SK-N-SH (cell line): ENCODE results near the gene CACNA1E. TPM values are rescaled to one million over a fixed set of nuclear protein-coding genes. Genes with fewer than 3 reads are reported as not detected.

Experiments
- CTCF ChIA-PET: fragments of 300-600, 350-600 bp; formaldehyde crosslinking; extraction: SDS; loops from one replicate; lab custom pipeline; 2021; lab: Yijun Ruan, JAX
- POLR2A ChIA-PET: fragments of 350-600 bp; sonication (Branson Sonifier 250); formaldehyde crosslinking; extraction: SDS; loops from one replicate; lab custom pipeline; 2020; ENCODE audit warnings: antibody characterized with exemption, inconsistent platforms; lab: Yijun Ruan, JAX
- DNase-seq: peaks from one replicate; pipeline ENCODE4 v3.0.0; 2012
- H2AFZ ChIP-seq: fragments of 200-600 bp; sonication (generic); 2 replicates; pipeline ENCODE4 v1.8.1; 2016; ENCODE audit warnings: antibody characterized with exemption, mild to moderate bottlenecking, low read depth
- H3F3A ChIP-seq: fragments of 200-600 bp; sonication (generic); replicated peaks from 2 replicates; pipeline ENCODE3; 2016; ENCODE audit warnings: antibody characterized with exemption, mild to moderate bottlenecking; ENCODE audit not compliant: insufficient read depth
- H3K27ac ChIP-seq, 2 experiments: fragments of 200-500 bp in 1 of 2; fragments of 200-600 bp in 1 of 2; sonication (Bioruptor generic) in 1 of 2; sonication (generic), shearing (Covaris generic) in 1 of 2; 2 replicates each; pipeline versions ENCODE4 v1.5.1 to v1.6.1; 2014 to 2016; ENCODE audit warnings: low read depth in 2 of 2, inconsistent platforms in 1 of 2, low read length in 1 of 2, mild to moderate bottlenecking in 1 of 2, mixed read lengths in 1 of 2
- H3K27me3 ChIP-seq: fragments of 200-600 bp; sonication (generic), shearing (Covaris generic); 2 replicates; pipeline ENCODE4 v1.6.1; 2016; ENCODE audit warnings: mixed run types; ENCODE audit not compliant: insufficient read depth
- H3K36me3 ChIP-seq, 2 experiments: fragments of 200-500 bp in 1 of 2; fragments of 200-600 bp in 1 of 2; sonication (Bioruptor generic) in 1 of 2; sonication (generic) in 1 of 2; replicated peaks in 1 of 2; 2 replicates each; pipeline versions ENCODE3 to v1.5.1; 2014 to 2016; ENCODE audit warnings: low read length in 1 of 2, mild to moderate bottlenecking in 1 of 2; ENCODE audit not compliant: insufficient read depth in 2 of 2, control insufficient read depth in 1 of 2
- H3K4me1 ChIP-seq, 2 experiments: fragments of 200-500 bp in 1 of 2; fragments of 200-600 bp in 1 of 2; sonication (Bioruptor generic) in 1 of 2; sonication (generic), shearing (Covaris generic) in 1 of 2; 2 replicates each; pipeline versions ENCODE4 v1.5.1 to v1.6.1; 2014 to 2016; ENCODE audit warnings: low read depth in 1 of 2, low read length in 1 of 2, mixed run types in 1 of 2; ENCODE audit not compliant: insufficient read depth in 2 of 2, control insufficient read depth in 1 of 2
- H3K4me2 ChIP-seq: fragments of 200-600 bp; sonication (generic), shearing (Covaris generic); 2 replicates; pipeline ENCODE4 v1.6.1; 2017; ENCODE audit warnings: mixed run types
- H3K4me3 ChIP-seq, 2 experiments: fragments of 200-500 bp in 1 of 2; fragments of 200-600 bp in 1 of 2; sonication (Bioruptor generic) in 1 of 2; sonication (generic), shearing (Covaris generic) in 1 of 2; 2 replicates each; pipeline versions ENCODE4 v1.5.1 to v1.8.1; 2014 to 2016; ENCODE audit warnings: low read depth in 2 of 2, inconsistent platforms in 1 of 2, low read length in 1 of 2, mild to moderate bottlenecking in 1 of 2, mixed read lengths in 1 of 2, moderate library complexity in 1 of 2
- H3K79me2 ChIP-seq: fragments of 200-600 bp; sonication (generic); 2 replicates; pipeline ENCODE4 v1.8.1; 2017; ENCODE audit warnings: mild to moderate bottlenecking; ENCODE audit not compliant: insufficient read depth
- H3K9ac ChIP-seq: fragments of 200-600 bp; sonication (generic); 2 replicates; pipeline ENCODE4 v1.6.1; 2017; ENCODE audit warnings: mixed run types
- H3K9me2 ChIP-seq: fragments of 200-600 bp; sonication (generic); 2 replicates; pipeline ENCODE4 v1.6.1; 2017; ENCODE audit warnings: mixed run types
- H3K9me3 ChIP-seq: fragments of 200-600 bp; sonication (generic); 2 replicates; pipeline ENCODE4 v1.6.1; 2017; ENCODE audit warnings: mixed run types, mild to moderate bottlenecking, moderate library complexity
- H4K20me1 ChIP-seq: fragments of 200-600 bp; sonication (generic); 2 replicates; pipeline ENCODE4 v1.6.1; 2017; ENCODE audit warnings: mild to moderate bottlenecking, mixed run types; ENCODE audit not compliant: insufficient read depth
- FOSL2 ChIP-seq: IDR thresholded peaks from 2 replicates; pipeline ENCODE4 v1.4.0; 2012; ENCODE audit warnings: low read depth, mild to moderate bottlenecking, moderate library complexity, borderline replicate concordance
- GABPA ChIP-seq: IDR thresholded peaks from 2 replicates; pipeline ENCODE4 v1.4.0; 2012; ENCODE audit warnings: low read depth, mild to moderate bottlenecking
- MXI1 ChIP-seq: IDR thresholded peaks from 2 replicates; pipeline ENCODE4 v1.6.1; 2012; ENCODE audit warnings: mild to moderate bottlenecking, low read depth, low read length, improper control_type of control experiment
- NRF1 ChIP-seq: IDR thresholded peaks from 2 replicates; pipeline ENCODE4 v1.6.1; 2012; ENCODE audit warnings: low read depth, mild to moderate bottlenecking, low read length
- POLR2AphosphoS5 ChIP-seq: IDR thresholded peaks from 2 replicates; pipeline ENCODE4 v1.6.1; 2012; ENCODE audit warnings: low read depth, low read length
- RAD21 ChIP-seq: IDR thresholded peaks from 2 replicates; pipeline ENCODE4 v1.6.1; 2012; ENCODE audit warnings: mild to moderate bottlenecking, low read length
- RCOR1 ChIP-seq: fragments of 150-350 bp; IDR thresholded peaks from 2 replicates; pipeline ENCODE4 v1.6.1; 2017; ENCODE audit warnings: antibody characterized with exemption, low read length
- RXRA ChIP-seq: IDR thresholded peaks from 2 replicates; pipeline ENCODE4 v1.4.0; 2012; ENCODE audit warnings: low read depth, mild to moderate bottlenecking, borderline replicate concordance
- SMC3 ChIP-seq: IDR thresholded peaks from 2 replicates; pipeline ENCODE4 v1.6.1; 2012; ENCODE audit warnings: low read depth, low read length, improper control_type of control experiment
- TCF12 ChIP-seq: IDR thresholded peaks from 2 replicates; pipeline ENCODE4 v1.4.0; 2012
- YY1 ChIP-seq: IDR thresholded peaks from 2 replicates; pipeline ENCODE4 v1.4.0; 2012; ENCODE audit warnings: low read depth, mild to moderate bottlenecking
- WGBS: methylation state at CpG from one replicate; pipeline ENCODE4 v1.1.6; 2017; ENCODE audit warnings: low lambda C conversion rate; 5-methylcytosine and 5-hydroxymethylcytosine counted together
- polyA plus RNA-seq, 3 experiments: library from polyadenylated mRNA; depleted of rRNA; stranded (reverse); fragments of >200 nt; gene quantifications; 2 replicates each; pipeline ENCODE4 v1.2.3, GENCODE V29; 2012
- TF ChIP-seq, protein P1 (sequence below): IDR thresholded peaks from 2 replicates; pipeline ENCODE4 v1.4.0; 2012; ENCODE audit warnings: low read depth, borderline replicate concordance
- TF ChIP-seq, protein P2 (sequence below): IDR thresholded peaks from 2 replicates; pipeline ENCODE4 v1.4.0; 2012; ENCODE audit warnings: low read depth
- TF ChIP-seq, protein P3 (sequence below): fragments of 200-600 bp; sonication (generic); IDR thresholded peaks from 2 replicates; pipeline ENCODE4 v1.6.1; 2017; ENCODE audit warnings: antibody characterized with exemption, mild to moderate bottlenecking, moderate library complexity
- TF ChIP-seq, protein P4 (sequence below): fragments of 150-350 bp; IDR thresholded peaks from 2 replicates; pipeline ENCODE4 v1.6.1; 2016; ENCODE audit warnings: mild to moderate bottlenecking, low read depth, low read length
- TF ChIP-seq, protein P5 (sequence below): IDR thresholded peaks from 2 replicates; pipeline ENCODE4 v1.6.1; 2012; ENCODE audit warnings: mild to moderate bottlenecking, low read depth, low read length, moderate library complexity

CACNA1E gene
- polyA plus RNA-seq, 1 of the 3 experiments (the other 2 are of a cell fraction): not detected

DNA sequence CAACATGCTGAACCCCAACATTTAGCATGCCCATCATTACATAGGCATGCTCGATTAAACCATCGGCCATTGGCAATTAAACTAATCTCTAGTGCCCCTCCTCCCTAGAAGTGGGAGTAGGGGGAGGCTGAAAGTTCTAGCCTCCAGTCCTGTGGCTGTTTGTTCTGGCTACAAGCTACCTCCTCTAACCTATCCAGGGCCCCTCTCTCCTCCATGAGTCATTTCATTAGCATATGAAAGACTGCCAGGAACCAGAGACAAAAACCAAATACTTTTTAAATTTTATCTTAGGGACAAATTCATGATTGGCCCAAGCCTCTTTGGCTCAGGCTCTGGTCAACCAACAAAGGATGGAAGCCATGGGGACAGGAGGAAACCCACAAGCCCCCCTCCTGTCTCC is 231.1 kb downstream of the CACNA1E start:
- CTCF ChIA-PET: interaction anchor here (1.1 kb wide), 1 partner anchor 12 kb away, joined by 3 read pairs; no protein-coding TSS in a partner anchor

DNA sequence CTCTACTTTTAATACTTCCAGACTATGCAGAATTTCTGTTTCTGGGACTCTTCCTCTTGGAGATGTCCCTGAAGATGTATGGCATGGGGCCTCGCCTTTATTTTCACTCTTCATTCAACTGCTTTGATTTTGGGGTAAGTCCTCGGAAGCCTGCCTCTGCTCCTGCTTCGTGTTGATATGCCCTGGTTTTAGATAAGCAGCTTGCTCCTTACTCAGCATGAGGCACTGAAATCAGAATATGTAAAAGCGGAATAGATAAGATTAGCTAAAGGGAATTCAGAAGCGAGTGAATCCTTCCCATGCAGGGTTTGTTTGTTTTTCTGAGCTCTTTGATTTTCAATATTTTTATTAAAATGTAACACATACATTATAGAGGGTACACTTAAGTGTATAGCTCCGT is 234.7 kb downstream of the CACNA1E start:
- H3K4me3 ChIP-seq: no peak overlapping the region
- CTCF ChIA-PET: interaction anchor here (0.8 kb wide), 1 partner anchor 12 kb away, joined by 5 read pairs; no protein-coding TSS in a partner anchor
- H3K27ac ChIP-seq: no peak overlapping the region
- TF ChIP-seq RAD21 (no peak), TCF12 (no peak), NRF1 (no peak), FOSL2 (no peak), SMC3 (no peak), RXRA (no peak), YY1 (no peak)
- TF ChIP-seq, protein P1, sequence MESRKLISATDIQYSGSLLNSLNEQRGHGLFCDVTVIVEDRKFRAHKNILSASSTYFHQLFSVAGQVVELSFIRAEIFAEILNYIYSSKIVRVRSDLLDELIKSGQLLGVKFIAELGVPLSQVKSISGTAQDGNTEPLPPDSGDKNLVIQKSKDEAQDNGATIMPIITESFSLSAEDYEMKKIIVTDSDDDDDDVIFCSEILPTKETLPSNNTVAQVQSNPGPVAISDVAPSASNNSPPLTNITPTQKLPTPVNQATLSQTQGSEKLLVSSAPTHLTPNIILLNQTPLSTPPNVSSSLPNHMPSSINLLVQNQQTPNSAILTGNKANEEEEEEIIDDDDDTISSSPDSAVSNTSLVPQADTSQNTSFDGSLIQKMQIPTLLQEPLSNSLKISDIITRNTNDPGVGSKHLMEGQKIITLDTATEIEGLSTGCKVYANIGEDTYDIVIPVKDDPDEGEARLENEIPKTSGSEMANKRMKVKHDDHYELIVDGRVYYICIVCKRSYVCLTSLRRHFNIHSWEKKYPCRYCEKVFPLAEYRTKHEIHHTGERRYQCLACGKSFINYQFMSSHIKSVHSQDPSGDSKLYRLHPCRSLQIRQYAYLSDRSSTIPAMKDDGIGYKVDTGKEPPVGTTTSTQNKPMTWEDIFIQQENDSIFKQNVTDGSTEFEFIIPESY: no peak
- TF ChIP-seq, protein P2, sequence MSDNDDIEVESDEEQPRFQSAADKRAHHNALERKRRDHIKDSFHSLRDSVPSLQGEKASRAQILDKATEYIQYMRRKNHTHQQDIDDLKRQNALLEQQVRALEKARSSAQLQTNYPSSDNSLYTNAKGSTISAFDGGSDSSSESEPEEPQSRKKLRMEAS: no peak
- TF ChIP-seq, protein P3, sequence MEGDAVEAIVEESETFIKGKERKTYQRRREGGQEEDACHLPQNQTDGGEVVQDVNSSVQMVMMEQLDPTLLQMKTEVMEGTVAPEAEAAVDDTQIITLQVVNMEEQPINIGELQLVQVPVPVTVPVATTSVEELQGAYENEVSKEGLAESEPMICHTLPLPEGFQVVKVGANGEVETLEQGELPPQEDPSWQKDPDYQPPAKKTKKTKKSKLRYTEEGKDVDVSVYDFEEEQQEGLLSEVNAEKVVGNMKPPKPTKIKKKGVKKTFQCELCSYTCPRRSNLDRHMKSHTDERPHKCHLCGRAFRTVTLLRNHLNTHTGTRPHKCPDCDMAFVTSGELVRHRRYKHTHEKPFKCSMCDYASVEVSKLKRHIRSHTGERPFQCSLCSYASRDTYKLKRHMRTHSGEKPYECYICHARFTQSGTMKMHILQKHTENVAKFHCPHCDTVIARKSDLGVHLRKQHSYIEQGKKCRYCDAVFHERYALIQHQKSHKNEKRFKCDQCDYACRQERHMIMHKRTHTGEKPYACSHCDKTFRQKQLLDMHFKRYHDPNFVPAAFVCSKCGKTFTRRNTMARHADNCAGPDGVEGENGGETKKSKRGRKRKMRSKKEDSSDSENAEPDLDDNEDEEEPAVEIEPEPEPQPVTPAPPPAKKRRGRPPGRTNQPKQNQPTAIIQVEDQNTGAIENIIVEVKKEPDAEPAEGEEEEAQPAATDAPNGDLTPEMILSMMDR: no peak
- TF ChIP-seq, protein P4, sequence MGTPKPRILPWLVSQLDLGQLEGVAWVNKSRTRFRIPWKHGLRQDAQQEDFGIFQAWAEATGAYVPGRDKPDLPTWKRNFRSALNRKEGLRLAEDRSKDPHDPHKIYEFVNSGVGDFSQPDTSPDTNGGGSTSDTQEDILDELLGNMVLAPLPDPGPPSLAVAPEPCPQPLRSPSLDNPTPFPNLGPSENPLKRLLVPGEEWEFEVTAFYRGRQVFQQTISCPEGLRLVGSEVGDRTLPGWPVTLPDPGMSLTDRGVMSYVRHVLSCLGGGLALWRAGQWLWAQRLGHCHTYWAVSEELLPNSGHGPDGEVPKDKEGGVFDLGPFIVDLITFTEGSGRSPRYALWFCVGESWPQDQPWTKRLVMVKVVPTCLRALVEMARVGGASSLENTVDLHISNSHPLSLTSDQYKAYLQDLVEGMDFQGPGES: no peak
- TF ChIP-seq, protein P5, sequence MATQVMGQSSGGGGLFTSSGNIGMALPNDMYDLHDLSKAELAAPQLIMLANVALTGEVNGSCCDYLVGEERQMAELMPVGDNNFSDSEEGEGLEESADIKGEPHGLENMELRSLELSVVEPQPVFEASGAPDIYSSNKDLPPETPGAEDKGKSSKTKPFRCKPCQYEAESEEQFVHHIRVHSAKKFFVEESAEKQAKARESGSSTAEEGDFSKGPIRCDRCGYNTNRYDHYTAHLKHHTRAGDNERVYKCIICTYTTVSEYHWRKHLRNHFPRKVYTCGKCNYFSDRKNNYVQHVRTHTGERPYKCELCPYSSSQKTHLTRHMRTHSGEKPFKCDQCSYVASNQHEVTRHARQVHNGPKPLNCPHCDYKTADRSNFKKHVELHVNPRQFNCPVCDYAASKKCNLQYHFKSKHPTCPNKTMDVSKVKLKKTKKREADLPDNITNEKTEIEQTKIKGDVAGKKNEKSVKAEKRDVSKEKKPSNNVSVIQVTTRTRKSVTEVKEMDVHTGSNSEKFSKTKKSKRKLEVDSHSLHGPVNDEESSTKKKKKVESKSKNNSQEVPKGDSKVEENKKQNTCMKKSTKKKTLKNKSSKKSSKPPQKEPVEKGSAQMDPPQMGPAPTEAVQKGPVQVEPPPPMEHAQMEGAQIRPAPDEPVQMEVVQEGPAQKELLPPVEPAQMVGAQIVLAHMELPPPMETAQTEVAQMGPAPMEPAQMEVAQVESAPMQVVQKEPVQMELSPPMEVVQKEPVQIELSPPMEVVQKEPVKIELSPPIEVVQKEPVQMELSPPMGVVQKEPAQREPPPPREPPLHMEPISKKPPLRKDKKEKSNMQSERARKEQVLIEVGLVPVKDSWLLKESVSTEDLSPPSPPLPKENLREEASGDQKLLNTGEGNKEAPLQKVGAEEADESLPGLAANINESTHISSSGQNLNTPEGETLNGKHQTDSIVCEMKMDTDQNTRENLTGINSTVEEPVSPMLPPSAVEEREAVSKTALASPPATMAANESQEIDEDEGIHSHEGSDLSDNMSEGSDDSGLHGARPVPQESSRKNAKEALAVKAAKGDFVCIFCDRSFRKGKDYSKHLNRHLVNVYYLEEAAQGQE: no peak

More for the DNA sequence above, 231.1 kb downstream of the CACNA1E start:
- POLR2A ChIA-PET: no interaction called here
- 29% methylated on average over 2 of the region's 2 CpGs for WGBS
- no peaks in the 10 kb centered on the region for H4K20me1 ChIP-seq
- no peaks in the 10 kb centered on the region for H3K9me3 ChIP-seq
- no peaks in the 10 kb centered on the region for H3K27me3 ChIP-seq
- no peaks in the 10 kb centered on the region for H3K9me2 ChIP-seq
- TF ChIP-seq, protein P1: no peak
- TF ChIP-seq SMC3: no peak
- TF ChIP-seq RCOR1: no peak
- TF ChIP-seq MXI1: no peak
- TF ChIP-seq POLR2AphosphoS5: no peak
- TF ChIP-seq GABPA: no peak
- H3K36me3 ChIP-seq: no peaks in the 10 kb centered on the region
- no peaks in the 10 kb centered on the region for H3K79me2 ChIP-seq
- H3K4me2 ChIP-seq: no peak overlapping the region
- H3K9ac ChIP-seq: no peak overlapping the region
- DNase-seq: no peak
- H3K27ac ChIP-seq: no peak overlapping the region
- H3K4me3 ChIP-seq: no peak overlapping the region
- no peaks in the 10 kb centered on the region for H3F3A ChIP-seq
- no peak overlapping the region for H2AFZ ChIP-seq
- H3K4me1 ChIP-seq: no peaks in the 10 kb centered on the region

More for the DNA sequence above, 234.7 kb downstream of the CACNA1E start:
- H3F3A ChIP-seq: no peaks in the 10 kb centered on the region
- no peak overlapping the region for H3K9ac ChIP-seq
- no peaks in the 10 kb centered on the region for H3K9me3 ChIP-seq
- DNase-seq: no peak
- H3K4me2 ChIP-seq: no peak overlapping the region
- no peaks in the 10 kb centered on the region for H4K20me1 ChIP-seq
- no peaks in the 10 kb centered on the region for H3K9me2 ChIP-seq
- no peaks in the 10 kb centered on the region for H3K36me3 ChIP-seq
- no peaks in the 10 kb centered on the region for H3K79me2 ChIP-seq
- H3K27me3 ChIP-seq: no peaks in the 10 kb centered on the region
- H3K4me1 ChIP-seq: no peaks in the 10 kb centered on the region
- WGBS: 10% methylated on average over 6 of the region's 6 CpGs
- POLR2A ChIA-PET: no interaction called here
- no peak overlapping the region for H2AFZ ChIP-seq
